K562 (cell line): ENCODE results near the gene CRNKL1. TPM values are rescaled to one million over a fixed set of nuclear protein-coding genes. Genes with fewer than 3 reads are reported as not detected.

Experiments
- ATAC-seq: fragments of 200-7000 bp; cut with Tn5 transposase; 3 replicates; pipeline ENCODE4 v1.9.1; 2020; ENCODE audit warnings: moderate library complexity
- BruUV-seq: library from RNA; stranded (reverse); fragments of 400-500 nt; replicated peaks from 2 replicates; lab custom pipeline; 2021; lab: Mats Ljungman, UMichigan
- CTCF ChIA-PET: fragments of 300-600 bp; formaldehyde crosslinking; extraction: SDS; loops from one replicate; lab custom pipeline; 2021; ENCODE audit warnings: low intra/inter-chr PET ratio; lab: Yijun Ruan, JAX
- POLR2A ChIA-PET: fragments of 300-600, 350-650 bp; sonication (Branson Sonifier 250); formaldehyde crosslinking; extraction: SDS; loops from one replicate; lab custom pipeline; 2021; ENCODE audit warnings: antibody characterized with exemption, inconsistent platforms; lab: Yijun Ruan, JAX
- DNase-seq, 4 experiments: peaks; one replicate each; pipeline versions ENCODE4 v3.0.0 to v3.0.0-alpha.2; 2011 to 2018; ENCODE audit warnings: low spot score in 3 of 4, mixed read lengths in 3 of 4; ENCODE audit errors: extremely low read depth in 1 of 4
- FAIRE-seq: peaks from 2 replicates; lab custom pipeline; 2011; peaks lifted over from hg19 to GRCh38; lab: Jason Lieb, UNC
- H2AFZ ChIP-seq: 2 replicates; pipeline ENCODE4 v1.6.0; 2011; ENCODE audit warnings: low read depth, low read length, control low read depth, inconsistent platforms
- H3K27ac ChIP-seq: fragments of 200-600 bp; 3 replicates; pipeline ENCODE4 v1.8.0; 2011; ENCODE audit warnings: low read depth, mild to moderate bottlenecking, control low read depth, inconsistent platforms, low read length, moderate library complexity, mixed read lengths; ENCODE audit errors: extremely low read depth
- H3K27me3 ChIP-seq, 2 experiments: fragments of 300-600 bp in 1 of 2; 2 replicates in 1 of 2; 3 replicates in 1 of 2; pipeline versions ENCODE4 v1.6.0 to v1.8.0; 2011; ENCODE audit warnings: inconsistent platforms in 2 of 2, low read length in 2 of 2, mild to moderate bottlenecking in 1 of 2, mixed read lengths in 1 of 2, moderate library complexity in 1 of 2; ENCODE audit not compliant: control insufficient read depth in 2 of 2, insufficient read depth in 2 of 2
- H3K36me3 ChIP-seq: fragments of 300-600 bp; 3 replicates; pipeline ENCODE4 v1.8.0; 2011; ENCODE audit warnings: mild to moderate bottlenecking, low read length, inconsistent platforms; ENCODE audit not compliant: control insufficient read depth, insufficient read depth
- H3K4me1 ChIP-seq, 2 experiments: fragments of 200-600 bp in 1 of 2; replicated peaks in 1 of 2; 2 replicates in 1 of 2; 3 replicates in 1 of 2; pipeline versions ENCODE4 v1.5.1 to v1.8.0; 2011; ENCODE audit warnings: inconsistent platforms in 2 of 2, low read length in 2 of 2, mild to moderate bottlenecking in 1 of 2, mixed read lengths in 1 of 2, moderate library complexity in 1 of 2; ENCODE audit not compliant: control insufficient read depth in 2 of 2, insufficient read depth in 2 of 2
- H3K4me2 ChIP-seq: 2 replicates; pipeline ENCODE4 v1.6.1; 2011; ENCODE audit warnings: low read length, control low read depth, inconsistent platforms, mixed read lengths; ENCODE audit not compliant: insufficient read depth
- H3K4me3 ChIP-seq: fragments of 200-600 bp; sonication (generic), shearing (Covaris generic); 2 replicates; pipeline ENCODE4 v1.5.1; 2016; ENCODE audit warnings: control low read depth, inconsistent platforms
- H3K79me2 ChIP-seq: fragments of 200-600 bp; 3 replicates; pipeline ENCODE4 v1.8.0; 2011; ENCODE audit warnings: low read length, inconsistent platforms; ENCODE audit not compliant: control insufficient read depth, insufficient read depth
- H3K9ac ChIP-seq, 2 experiments: 2 replicates each; pipeline versions ENCODE4 v1.6.0 to v1.6.1; 2011; ENCODE audit warnings: low read depth in 2 of 2, low read length in 2 of 2, control low read depth in 1 of 2, inconsistent platforms in 1 of 2, mild to moderate bottlenecking in 1 of 2, mixed read lengths in 1 of 2; ENCODE audit not compliant: insufficient read depth in 1 of 2
- H3K9me1 ChIP-seq: one replicate; pipeline ENCODE4 v1.6.0; 2011; ENCODE audit warnings: inconsistent platforms, mild to moderate bottlenecking, low read length, moderate library complexity; ENCODE audit not compliant: control insufficient read depth, insufficient read depth
- H3K9me3 ChIP-seq: replicated peaks from 2 replicates; pipeline ENCODE4 v1.5.1; 2011; ENCODE audit warnings: low read depth, low read length, inconsistent platforms; ENCODE audit not compliant: control insufficient read depth, insufficient read depth
- H4K20me1 ChIP-seq: replicated peaks from 2 replicates; pipeline ENCODE4 v1.6.1; 2011; ENCODE audit warnings: low read length, inconsistent platforms, mixed read lengths; ENCODE audit not compliant: control insufficient read depth, insufficient read depth
- NFRKB ChIP-seq: fragments of 450-650 bp; IDR thresholded peaks from 2 replicates; pipeline ENCODE4 v1.6.1; 2016; ENCODE audit warnings: low read depth
- RB1 ChIP-seq: fragments of 450-650 bp; IDR thresholded peaks from 2 replicates; pipeline ENCODE4 v1.6.1; 2017; ENCODE audit warnings: low read depth, mild to moderate bottlenecking
- SMARCB1 ChIP-seq: IDR thresholded peaks from 2 replicates; pipeline ENCODE4 v1.6.1; 2011; ENCODE audit warnings: improper control_type of control experiment, low read depth; ENCODE audit not compliant: insufficient read length
- ZBTB40 ChIP-seq, 2 experiments: fragments of 450-650 bp in 1 of 2; sonication (generic) in 1 of 2; formaldehyde crosslinking in 1 of 2; IDR thresholded peaks; 2 replicates each; pipeline versions ENCODE4 v1.7.1 to v1.9.0; 2016 to 2022; ENCODE audit warnings: inconsistent platforms in 1 of 2, mild to moderate bottlenecking in 1 of 2, missing genetic modification reagents in 1 of 2
- WGBS: fragments of 100-300 bp; shearing (Covaris generic); methylation state at CpG from one replicate; pipeline ENCODE4 v1.1.6; 2016; ENCODE audit warnings: low coverage, mixed read lengths; ENCODE audit not compliant: insufficient coverage; ENCODE audit errors: missing lambda C conversion rate; 5-methylcytosine and 5-hydroxymethylcytosine counted together
- in situ Hi-C: fragments of 300-500 bp; cut with MboI; formaldehyde crosslinking; loops from 4 replicates; pipeline ENCODE4 v1.15.0; 2018; ENCODE audit warnings: inconsistent platforms, mixed read lengths
- intact Hi-C: fragments of 100-400 bp; cut with micrococcal nuclease; formaldehyde crosslinking; loops from 2 replicates; pipeline ENCODE4 v1.14.2; 2022
- polyA plus RNA-seq, 8 experiments: library from polyadenylated mRNA; depleted of rRNA in 4 of 8; stranded (reverse) in 5 of 8; unstranded in 3 of 8; fragments of >200 nt; fragmentation: Nextera tagmentation in 2 of 8; fragmentation: Illumina TruSeq in 1 of 8; extraction: Ambion mirVana in 2 of 8; extraction: Trizol in 1 of 8; gene quantifications; 2 replicates each; pipeline versions ENCODE4 v1.2.1 to v1.2.3, GENCODE V29; 2011 to 2014; ENCODE audit warnings: inconsistent platforms in 1 of 8, missing spikeins in 1 of 8
- total RNA-seq, 7 experiments: library from RNA; depleted of rRNA in 6 of 7; stranded (reverse); fragments of >200 nt in 6 of 7; fragmentation: Illumina TruSeq in 2 of 7; extraction: Trizol in 2 of 7; gene quantifications; 2 replicates each; pipeline versions ENCODE4 v1.2.1 to v1.2.3, GENCODE V29; 2011 to 2021; ENCODE audit warnings: low replicate concordance in 1 of 7

CRNKL1 gene
- total and polyA plus RNA-seq, 9 of the 15 experiments (the other 6 are each of a cell fraction or from before 2014, with no cell fraction given): 8.1 to 17.0 (median 11.7) TPM

GRCh38 chr20:20034486-20034885 is 17.8 kb downstream of the CRNKL1 start:
- Histone ChIP-seq H3K9me3 (no peaks in the 10 kb centered on the region), H3K27ac (no peak overlapping the region), H4K20me1 (no peaks in the 10 kb centered on the region), H3K9ac (no peak overlapping the region), H2AFZ (no peak overlapping the region), H3K36me3 (peaks cover 90% of the 10 kb centered on the region), H3K27me3 (no peaks in the 10 kb centered on the region), H3K4me3 (no peak overlapping the region), H3K79me2 (no peaks in the 10 kb centered on the region), H3K9me1 (no peaks in the 10 kb centered on the region), H3K4me1 (no peaks in the 10 kb centered on the region), H3K4me2 (no peak overlapping the region)
- ATAC-seq: no peak
- in situ Hi-C loops: no loop called here
- POLR2A ChIA-PET: no interaction called here
- intact Hi-C loops: no loop called here
- no peak for FAIRE-seq
- no peak for DNase-seq
- TF ChIP-seq NFRKB: no peak
- TF ChIP-seq SMARCB1: no peak
- no peak for TF ChIP-seq ZBTB40 (IDR thresholded peaks at IDR 0.05)
- no peak for TF ChIP-seq ZBTB40 (CRISPR knock-in tag; IDR thresholded peaks at IDR 0.05)
- no peak for TF ChIP-seq RB1
- no TSS peak for BruUV-seq
- CTCF ChIA-PET: no interaction called here
- WGBS: 94% methylated on average over 3 of the region's 4 CpGs
